Measurements from ENCODE around the gene TYRP1. TPM values are rescaled to one million over a fixed set of nuclear protein-coding genes. Genes with fewer than 3 reads are reported as not detected.

TYRP1 gene
- total RNA-seq, 1 experiment from 2014 or later: 1.5 TPM

- ChIA-PET POLR2A (ENCODE audit: low non-redundant PET) (no interaction called here), CTCF (no interaction called here)
- no peak overlapping the region for H3K4me3 ChIP-seq (ENCODE audit: low read depth, low read length, poor library complexity, severe bottlenecking)
- intact Hi-C loops (cut with micrococcal nuclease; ENCODE audit: unreplicated experiment): loop anchor here (2.0 kb wide), 1 partner anchor 371 kb away; no protein-coding TSS in a partner anchor
- no peak for DNase-seq (ENCODE audit: low spot score)
- H3K4me1 ChIP-seq (ENCODE audit: insufficient read depth, low read length, poor library complexity, severe bottlenecking): no peaks in the 10 kb centered on the region
- H3K27me3 ChIP-seq (replicated peaks; ENCODE audit: insufficient read depth, low read depth, low read length, poor library complexity): no peaks in the 10 kb centered on the region
- no peak overlapping the region for H3K27ac ChIP-seq (ENCODE audit: low read depth, low read length, poor library complexity, severe bottlenecking)
- TF ChIP-seq EZH2 (IDR thresholded peaks at IDR 0.05; ENCODE audit: borderline replicate concordance, low read depth, low read length, poor library complexity, severe bottlenecking): no peak
- no peak for TF ChIP-seq CTCF (conservative IDR thresholded peaks at IDR 0.05; ENCODE audit: low read depth, low read length)
- BruUV-seq (replicated peaks): no TSS peak
- no peaks in the 10 kb centered on the region for H3K36me3 ChIP-seq (ENCODE audit: insufficient read depth, low read length, poor library complexity, severe bottlenecking)
- H3K9me3 ChIP-seq (ENCODE audit: low read depth, low read length, poor library complexity, severe bottlenecking): no peaks in the 10 kb centered on the region
Measured at GRCh38 chr9:12717907-12718306, 24.7 kb downstream of the TYRP1 start.

- intact Hi-C loops (cut with micrococcal nuclease; ENCODE audit: unreplicated experiment): loop anchor here (2.0 kb wide), 1 partner anchor 370 kb away; no protein-coding TSS in a partner anchor
- no peaks in the 10 kb centered on the region for H3K9me3 ChIP-seq (ENCODE audit: low read depth, low read length, poor library complexity, severe bottlenecking)
- no peak for DNase-seq (ENCODE audit: low spot score)
- H3K27ac ChIP-seq (ENCODE audit: low read depth, low read length, poor library complexity, severe bottlenecking): no peak overlapping the region
- no TSS peak for BruUV-seq (replicated peaks)
- no peaks in the 10 kb centered on the region for H3K4me1 ChIP-seq (ENCODE audit: insufficient read depth, low read length, poor library complexity, severe bottlenecking)
- TF ChIP-seq CTCF (conservative IDR thresholded peaks at IDR 0.05; ENCODE audit: low read depth, low read length) (no peak), EZH2 (IDR thresholded peaks at IDR 0.05; ENCODE audit: borderline replicate concordance, low read depth, low read length, poor library complexity, severe bottlenecking) (no peak)
- H3K4me3 ChIP-seq (ENCODE audit: low read depth, low read length, poor library complexity, severe bottlenecking): no peak overlapping the region
- H3K27me3 ChIP-seq (replicated peaks; ENCODE audit: insufficient read depth, low read depth, low read length, poor library complexity): no peaks in the 10 kb centered on the region
- ChIA-PET POLR2A (ENCODE audit: low non-redundant PET) (no interaction called here), CTCF (interaction anchor here (1.3 to 1.8 kb wide), 2 partner anchors 166 to 316 kb away, joined by 5 to 7 read pairs; no protein-coding TSS in a partner anchor)
- no peaks in the 10 kb centered on the region for H3K36me3 ChIP-seq (ENCODE audit: insufficient read depth, low read length, poor library complexity, severe bottlenecking)
Measured at GRCh38 chr9:12718482-12719026, 25.4 kb downstream of the TYRP1 start.

- Histone ChIP-seq H3K9me3 (ENCODE audit: low read depth, low read length, poor library complexity, severe bottlenecking) (no peaks in the 10 kb centered on the region), H3K27me3 (replicated peaks; ENCODE audit: insufficient read depth, low read depth, low read length, poor library complexity) (no peaks in the 10 kb centered on the region), H3K36me3 (ENCODE audit: insufficient read depth, low read length, poor library complexity, severe bottlenecking) (no peaks in the 10 kb centered on the region), H3K4me3 (ENCODE audit: low read depth, low read length, poor library complexity, severe bottlenecking) (no peak overlapping the region), H3K4me1 (ENCODE audit: insufficient read depth, low read length, poor library complexity, severe bottlenecking) (no peaks in the 10 kb centered on the region), H3K27ac (ENCODE audit: low read depth, low read length, poor library complexity, severe bottlenecking) (no peak overlapping the region)
- ChIA-PET CTCF (interaction anchor here (0.5 to 1.8 kb wide), 11 partner anchors 165 to 1806 kb away, joined by 3 to 7 read pairs (median 4); no protein-coding TSS in a partner anchor), POLR2A (ENCODE audit: low non-redundant PET) (interaction anchor here (0.8 kb wide), 1 partner anchor 389 kb away, joined by 3 read pairs; no protein-coding TSS in a partner anchor)
- BruUV-seq (replicated peaks): no TSS peak
- DNase-seq (ENCODE audit: low spot score): peak; percentile 51
- intact Hi-C loops (cut with micrococcal nuclease; ENCODE audit: unreplicated experiment): loop anchor here (2.0 kb wide), 1 partner anchor 369 kb away; no protein-coding TSS in a partner anchor
- TF ChIP-seq CTCF (conservative IDR thresholded peaks at IDR 0.05; ENCODE audit: low read depth, low read length) (peak; percentile 70), EZH2 (IDR thresholded peaks at IDR 0.05; ENCODE audit: borderline replicate concordance, low read depth, low read length, poor library complexity, severe bottlenecking) (no peak)
Measured at GRCh38 chr9:12719431-12719830, 26.2 kb downstream of the TYRP1 start.

Data from A673 (cell line).